ENCODE results near the gene SORCS2. TPM values are rescaled to one million over a fixed set of nuclear protein-coding genes. Genes with fewer than 3 reads are reported as not detected.

SORCS2 gene
- total and polyA plus RNA-seq, 2 donors (not counting 1 experiment from before 2014, with no cell fraction given): not detected

- Histone ChIP-seq H3K27me3 (replicated peaks in 1 of 4; ENCODE audit: control extremely low read depth in 1 of 4, control insufficient read depth in 3 of 4, insufficient read depth in 4 of 4, low read length in 3 of 4) (no peaks in the 10 kb centered on the region), H3K79me2 (ENCODE audit: control insufficient read depth, insufficient read depth, low read length) (no peaks in the 10 kb centered on the region), H3K27ac (ENCODE audit: low read length in 2 of 2) (no peak overlapping the region), H2AFZ (ENCODE audit: insufficient read depth, low read depth, low read length, poor library complexity, severe bottlenecking) (no peak overlapping the region), H3K36me3 (replicated peaks in 1 of 2; ENCODE audit: control extremely low read depth in 1 of 2, control insufficient read depth in 1 of 2, extremely low read depth in 1 of 2, insufficient read depth in 2 of 2, low read length in 1 of 2) (no peaks in the 10 kb centered on the region), H3K4me3 (ENCODE audit: control extremely low read depth in 1 of 5, extremely low read depth in 1 of 5, insufficient read depth in 1 of 5, low read depth in 2 of 5, low read length in 4 of 5) (no peak overlapping the region), H4K20me1 (ENCODE audit: control insufficient read depth, insufficient read depth, low read length, poor library complexity, severe bottlenecking) (no peaks in the 10 kb centered on the region), H3K4me1 (ENCODE audit: control insufficient read depth in 2 of 2, insufficient read depth in 2 of 2, low read length in 2 of 2) (no peaks in the 10 kb centered on the region), H3K9me3 (ENCODE audit: control extremely low read depth in 1 of 3, control insufficient read depth in 2 of 3, insufficient read depth in 1 of 3, low read length in 2 of 3) (peaks cover 0 to 11% (median 0%) of the 10 kb centered on the region in 3 donors), H3K9ac (ENCODE audit: low read length) (no peak overlapping the region), H3K4me2 (replicated peaks; ENCODE audit: low read depth, low read length, poor library complexity, severe bottlenecking) (no peak overlapping the region)
- intact Hi-C loops (cut with micrococcal nuclease): no loop called here
- H3K27ac Mint-ChIP-seq: no peak overlapping the region
- H3K4me3 Mint-ChIP-seq: no peak overlapping the region
- ATAC-seq (ENCODE audit: low read depth) (no peak), DNase-seq (no peak)
- ChIA-PET CTCF (no interaction called here), POLR2A (no interaction called here)
- H3K4me1 Mint-ChIP-seq: no peaks in the 10 kb centered on the region
- no peaks in the 10 kb centered on the region for H3K9me3 Mint-ChIP-seq (ENCODE audit: insufficient read depth)
- H3K27me3 Mint-ChIP-seq: peaks cover 6% of the 10 kb centered on the region
- WGBS (ENCODE audit: insufficient coverage): 83% methylated on average over 4 of the region's 4 CpGs
- no peak for TF ChIP-seq CTCF (IDR thresholded peaks at IDR 0.05)
Observed at GRCh38 chr4:7469023-7469422, 276.7 kb downstream of the SORCS2 start.

DNA sequence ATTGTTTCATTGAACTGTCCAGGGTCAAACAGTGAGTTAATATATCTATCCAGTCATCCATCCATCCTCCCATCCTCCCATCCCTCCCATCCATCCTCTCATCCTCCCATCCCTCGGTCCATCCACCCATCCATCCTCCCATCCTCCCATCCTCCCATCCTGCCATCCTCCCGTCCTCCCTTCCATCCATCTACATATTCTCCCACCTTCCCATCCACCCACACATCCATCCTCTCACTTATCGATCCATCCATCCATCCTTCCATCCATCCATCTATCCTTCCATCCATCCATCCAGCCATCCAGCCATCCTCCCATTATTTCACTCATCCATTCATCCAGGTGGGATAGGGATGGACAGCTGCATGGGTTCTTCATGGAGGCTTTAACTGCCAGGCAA, 277.8 kb downstream of the SORCS2 start:
- intact Hi-C loops (cut with micrococcal nuclease): no loop called here
- POLR2A ChIA-PET: no interaction called here
- H3K9ac ChIP-seq (ENCODE audit: low read length): no peak overlapping the region
- WGBS (ENCODE audit: insufficient coverage): 85% methylated on average over 3 of the region's 3 CpGs
- H3K4me3 ChIP-seq (ENCODE audit: control extremely low read depth in 1 of 5, extremely low read depth in 1 of 5, insufficient read depth in 1 of 5, low read depth in 2 of 5, low read length in 4 of 5): no peak overlapping the region
- H2AFZ ChIP-seq (ENCODE audit: insufficient read depth, low read depth, low read length, poor library complexity, severe bottlenecking): no peak overlapping the region
- DNase-seq (no peak), ATAC-seq (ENCODE audit: low read depth) (no peak)
- no peak overlapping the region for H3K27ac ChIP-seq (ENCODE audit: low read length in 2 of 2)
- TF ChIP-seq CTCF (IDR thresholded peaks at IDR 0.05) (no peak), EZH2 (IDR thresholded peaks at IDR 0.05; ENCODE audit: borderline replicate concordance, insufficient read depth, low read depth, low read length, poor library complexity, severe bottlenecking) (no peak)
- Mint-ChIP-seq H3K27ac (no peak overlapping the region), H3K4me3 (no peak overlapping the region), H3K4me1 (no peaks in the 10 kb centered on the region), H3K9me3 (ENCODE audit: insufficient read depth) (no peaks in the 10 kb centered on the region), H3K27me3 (peaks cover 6% of the 10 kb centered on the region)
- CTCF ChIA-PET: no interaction called here
- no peak overlapping the region for H3K4me2 ChIP-seq (replicated peaks; ENCODE audit: low read depth, low read length, poor library complexity, severe bottlenecking)
- H3K36me3 ChIP-seq (replicated peaks in 1 of 2; ENCODE audit: control extremely low read depth in 1 of 2, control insufficient read depth in 1 of 2, extremely low read depth in 1 of 2, insufficient read depth in 2 of 2, low read length in 1 of 2): no peaks in the 10 kb centered on the region
- H3K79me2 ChIP-seq (ENCODE audit: control insufficient read depth, insufficient read depth, low read length): no peaks in the 10 kb centered on the region
- no peaks in the 10 kb centered on the region for H3K27me3 ChIP-seq (replicated peaks in 1 of 4; ENCODE audit: control extremely low read depth in 1 of 4, control insufficient read depth in 3 of 4, insufficient read depth in 4 of 4, low read length in 3 of 4)
- H3K4me1 ChIP-seq (ENCODE audit: control insufficient read depth in 2 of 2, insufficient read depth in 2 of 2, low read length in 2 of 2): no peaks in the 10 kb centered on the region
- H4K20me1 ChIP-seq (ENCODE audit: control insufficient read depth, insufficient read depth, low read length, poor library complexity, severe bottlenecking): no peaks in the 10 kb centered on the region
- H3K9me3 ChIP-seq (ENCODE audit: control extremely low read depth in 1 of 3, control insufficient read depth in 2 of 3, insufficient read depth in 1 of 3, low read length in 2 of 3): peaks cover 0 to 10% (median 0%) of the 10 kb centered on the region in 3 donors
